Body of pancreas (tissue), 4 donors: ENCODE measurements around the gene MAP3K12. TPM values are rescaled to one million over a fixed set of nuclear protein-coding genes. Genes with fewer than 3 reads are reported as not detected.

Experiments used
- ATAC-seq: fragments of 150-250 bp; one replicate; pipeline ENCODE4 v1.9.1; 2016
- DNase-seq, 4 donors: peaks; one replicate each; pipeline ENCODE4 v3.0.0-alpha.2; 2019
- H3K27ac ChIP-seq, 4 donors: fragments of 200-600 bp; sonication (generic); 1 replicate in 3 of 4; 2 replicates in 1 of 4; pipeline versions ENCODE4 v1.5.1 to v1.6.1; 2016 to 2019; ENCODE audit warnings: mild to moderate bottlenecking in 1 of 4, mixed read lengths in 1 of 4, moderate library complexity in 1 of 4
- H3K27me3 ChIP-seq, 2 donors: fragments of 200-600 bp; sonication (generic); one replicate each; pipeline ENCODE4 v1.6.0; 2016; ENCODE audit warnings: mild to moderate bottlenecking in 1 of 2
- H3K36me3 ChIP-seq, 2 donors: fragments of 200-600 bp; sonication (generic); replicated peaks in 1 of 2; 2 replicates each; pipeline ENCODE4 v1.5.1; 2016; ENCODE audit warnings: low read depth in 2 of 2; ENCODE audit not compliant: insufficient read depth in 1 of 2
- H3K4me1 ChIP-seq: fragments of 200-600 bp; sonication (generic); one replicate; pipeline ENCODE4 v1.6.0; 2016
- H3K4me3 ChIP-seq, 2 donors: fragments of 200-600 bp; sonication (generic); 1 replicate in 1 of 2; 2 replicates in 1 of 2; pipeline ENCODE4 v1.5.1; 2016 to 2019
- H3K9me3 ChIP-seq, 3 donors: fragments of 200-600 bp; sonication (generic); 1 replicate in 2 of 3; 2 replicates in 1 of 3; pipeline ENCODE4 v1.5.1; 2016
- POLR2A ChIP-seq, 3 donors: fragments of 450-650 bp; IDR thresholded peaks; one replicate each; pipeline ENCODE4 v1.6.1; 2016; ENCODE audit warnings: antibody characterized with exemption in 3 of 3, mild to moderate bottlenecking in 2 of 3
- WGBS, 2 donors: methylation state at CpG; one replicate each; pipeline ENCODE4 v1.1.5; 2017; 5-methylcytosine and 5-hydroxymethylcytosine counted together
- intact Hi-C: fragments of 100-400 bp; cut with DNase I; formaldehyde crosslinking; loops from one replicate; pipeline ENCODE4 v1.15.1; 2023
- small RNA-seq: library from RNA; depleted of rRNA; stranded (forward); fragments of <200 nt; gene quantifications from one replicate; pipeline ENCODE3, GENCODE V24; 2016
- total RNA-seq, 2 donors: library from RNA; depleted of rRNA; stranded (reverse); fragments of >200 nt; gene quantifications; one replicate each; pipeline ENCODE4 v1.1.0, GENCODE V29; 2016
- TF ChIP-seq, protein P1 (sequence below), 7 experiments: fragments of 450-650 bp in 4 of 7; fragments of 200-600 bp in 3 of 7; sonication (generic) in 3 of 7; IDR thresholded peaks; one replicate each; pipeline ENCODE4 v1.5.1; 2016 to 2019; ENCODE audit warnings: antibody characterized with exemption in 7 of 7

Gene MAP3K12
- total RNA-seq, 2 donors from 2014 or later = 10.9 to 34.6 TPM

DNA sequence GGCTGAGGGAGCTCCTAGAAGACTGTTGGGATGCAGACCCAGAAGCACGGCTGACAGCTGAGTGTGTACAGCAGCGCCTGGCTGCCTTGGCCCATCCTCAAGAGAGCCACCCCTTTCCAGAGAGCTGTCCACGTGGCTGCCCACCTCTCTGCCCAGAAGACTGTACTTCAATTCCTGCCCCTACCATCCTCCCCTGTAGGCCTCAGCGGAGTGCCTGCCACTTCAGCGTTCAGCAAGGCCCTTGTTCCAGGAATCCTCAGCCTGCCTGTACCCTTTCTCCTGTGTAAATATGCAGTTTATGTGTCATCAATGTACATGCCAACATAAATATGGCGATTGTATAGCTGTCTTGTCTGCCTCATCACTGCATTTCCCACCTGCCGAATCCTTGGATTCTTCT lies 68.1 kb downstream of the MAP3K12 start:
- H3K27ac ChIP-seq = no peak overlapping the region
- no peak for TF ChIP-seq POLR2A (IDR thresholded peaks at IDR 0.05)
- 75 to 83% methylated on average over 4 to 7 of the region's 7 CpGs for WGBS, 2 donors
- no peak overlapping the region for H3K4me3 ChIP-seq
- ATAC-seq (no peak), DNase-seq (no peak)
- H3K4me1 ChIP-seq = peaks cover 12% of the 10 kb centered on the region
- no peaks in the 10 kb centered on the region for H3K36me3 ChIP-seq
- no peaks in the 10 kb centered on the region for H3K9me3 ChIP-seq
- intact Hi-C loops = no loop called here
- no peaks in the 10 kb centered on the region for H3K27me3 ChIP-seq

DNA sequence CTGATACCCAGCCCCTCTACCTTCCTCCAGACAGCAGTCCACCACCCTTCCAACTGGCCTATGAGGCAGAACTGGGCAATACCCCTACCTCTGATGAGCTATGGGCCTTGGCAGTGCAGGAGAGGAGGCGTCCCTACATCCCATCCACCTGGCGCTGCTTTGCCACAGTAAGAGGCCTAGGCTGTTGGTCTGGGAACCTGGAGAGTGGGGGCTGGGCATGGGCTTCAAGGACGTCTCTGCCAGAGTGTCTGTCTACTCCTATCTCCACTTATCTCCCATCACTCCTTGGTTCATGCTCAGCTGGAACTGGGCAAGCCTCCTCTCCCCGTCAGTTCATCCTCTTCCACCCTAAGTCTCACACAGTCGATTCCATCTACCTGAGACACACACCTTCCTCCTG lies 69.1 kb downstream of the MAP3K12 start:
- TF ChIP-seq POLR2A (IDR thresholded peaks at IDR 0.05) = no peak
- TF ChIP-seq, protein P1, sequence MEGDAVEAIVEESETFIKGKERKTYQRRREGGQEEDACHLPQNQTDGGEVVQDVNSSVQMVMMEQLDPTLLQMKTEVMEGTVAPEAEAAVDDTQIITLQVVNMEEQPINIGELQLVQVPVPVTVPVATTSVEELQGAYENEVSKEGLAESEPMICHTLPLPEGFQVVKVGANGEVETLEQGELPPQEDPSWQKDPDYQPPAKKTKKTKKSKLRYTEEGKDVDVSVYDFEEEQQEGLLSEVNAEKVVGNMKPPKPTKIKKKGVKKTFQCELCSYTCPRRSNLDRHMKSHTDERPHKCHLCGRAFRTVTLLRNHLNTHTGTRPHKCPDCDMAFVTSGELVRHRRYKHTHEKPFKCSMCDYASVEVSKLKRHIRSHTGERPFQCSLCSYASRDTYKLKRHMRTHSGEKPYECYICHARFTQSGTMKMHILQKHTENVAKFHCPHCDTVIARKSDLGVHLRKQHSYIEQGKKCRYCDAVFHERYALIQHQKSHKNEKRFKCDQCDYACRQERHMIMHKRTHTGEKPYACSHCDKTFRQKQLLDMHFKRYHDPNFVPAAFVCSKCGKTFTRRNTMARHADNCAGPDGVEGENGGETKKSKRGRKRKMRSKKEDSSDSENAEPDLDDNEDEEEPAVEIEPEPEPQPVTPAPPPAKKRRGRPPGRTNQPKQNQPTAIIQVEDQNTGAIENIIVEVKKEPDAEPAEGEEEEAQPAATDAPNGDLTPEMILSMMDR (IDR thresholded peaks at IDR 0.05) = no peak
- no peak overlapping the region for H3K4me3 ChIP-seq
- no peaks in the 10 kb centered on the region for H3K27me3 ChIP-seq
- H3K9me3 ChIP-seq = no peaks in the 10 kb centered on the region
- H3K4me1 ChIP-seq = peaks cover 23% of the 10 kb centered on the region
- ATAC-seq (no peak), DNase-seq (no peak)
- intact Hi-C loops = no loop called here
- WGBS, 2 donors = 81 to 83% methylated on average over 5 of the region's 5 CpGs
- no peaks in the 10 kb centered on the region for H3K36me3 ChIP-seq
- H3K27ac ChIP-seq = no peak overlapping the region

Small RNA genes lying within 50 kb of the gene (small RNA-seq; reads per million reads assigned to genes)
- gene AC023509.3 = not detected

Other genes with a start within 250 kb of the MAP3K12 start
- not detected for gene ESPL1, start 231.2 kb downstream of the MAP3K12 start, total RNA-seq
- 100 to 1,000 TPM; 337 to 403 TPM for gene PFDN5, start 203.9 kb downstream of the MAP3K12 start, total RNA-seq
- gene MYG1, start 199.8 kb downstream of the MAP3K12 start, total RNA-seq = 10 to 100 TPM; 25.4 to 25.7 TPM
- 10 to 100 TPM; 40.0 to 53.7 TPM for gene AAAS, start 177.8 kb downstream of the MAP3K12 start, total RNA-seq
- not detected for gene SP7, start 163.1 kb downstream of the MAP3K12 start, total RNA-seq
- 10 to 100 TPM; 16.8 to 24.6 TPM for gene SP1, start 119.3 kb downstream of the MAP3K12 start, total RNA-seq
- gene AMHR2, start 75.6 kb downstream of the MAP3K12 start, total RNA-seq = 10 to 100 TPM in 1 of 2 donors, 1 to 10 TPM in 1; 2.3 to 10.6 TPM
- 10 to 100 TPM; 18.5 to 43.8 TPM for gene PRR13, start 57.7 kb downstream of the MAP3K12 start, total RNA-seq
- 100 to 1,000 TPM; 226 to 308 TPM for gene PCBP2, start 47.4 kb downstream of the MAP3K12 start, total RNA-seq
- 10 to 100 TPM; 36.6 to 66.9 TPM for gene TARBP2, start 1.8 kb upstream of the MAP3K12 start, total RNA-seq
- not detected for gene NPFF, start 8.0 kb upstream of the MAP3K12 start, total RNA-seq
- gene ATF7, start 126.9 kb upstream of the MAP3K12 start, total RNA-seq = 10 to 100 TPM; 12.9 to 21.3 TPM
- 100 to 1,000 TPM in 1 of 2 donors, 10 to 100 TPM in 1; 94.3 to 143 TPM for gene ATP5MC2, start 176.6 kb upstream of the MAP3K12 start, total RNA-seq
- gene CALCOCO1, start 228.0 kb upstream of the MAP3K12 start, total RNA-seq = 100 to 1,000 TPM; 109 to 153 TPM